Upper lobe of left lung (tissue), 6 donors: ENCODE measurements around the gene MOSPD2. TPM values are rescaled to one million over a fixed set of nuclear protein-coding genes. Genes with fewer than 3 reads are reported as not detected.

Source experiments
- ATAC-seq, 2 donors: fragments of 200-7000 bp; cut with Tn5 transposase; one replicate each; pipeline ENCODE4 v1.9.1; 2022; ENCODE audit warnings: mild to moderate bottlenecking in 2 of 2, moderate library complexity in 2 of 2; ENCODE audit not compliant: low FRiP score in 2 of 2
- DNase-seq, 2 donors: peaks; one replicate each; pipeline ENCODE4 v3.0.0-alpha.2; 2019 to 2020
- H3K27ac ChIP-seq, 4 donors: fragments of 200-600 bp; sonication (generic); one replicate each; pipeline ENCODE4 v1.5.1; 2016 to 2019
- H3K27me3 ChIP-seq, 4 donors: fragments of 200-600 bp; sonication (generic); one replicate each; pipeline ENCODE4 v1.5.1; 2017 to 2019
- H3K36me3 ChIP-seq, 4 donors: fragments of 200-600 bp; sonication (generic); one replicate each; pipeline ENCODE4 v1.5.1; 2016 to 2019
- H3K4me1 ChIP-seq, 4 donors: fragments of 200-600 bp; sonication (generic); one replicate each; pipeline ENCODE4 v1.5.1; 2018 to 2019
- H3K4me3 ChIP-seq, 4 donors: fragments of 200-600 bp; sonication (generic); one replicate each; pipeline ENCODE4 v1.5.1; 2017 to 2019; ENCODE audit warnings: mild to moderate bottlenecking in 2 of 4, moderate library complexity in 1 of 4
- H3K9me3 ChIP-seq, 4 donors: fragments of 200-600 bp; sonication (generic); one replicate each; pipeline ENCODE4 v1.5.1; 2018 to 2019
- EP300 ChIP-seq, 4 donors: sonication (generic); formaldehyde crosslinking; IDR thresholded peaks; one replicate each; pipeline ENCODE4 v1.5.1; 2017; ENCODE audit warnings: antibody characterized with exemption in 4 of 4, control low read depth in 2 of 4
- POLR2A ChIP-seq, 4 donors: fragments of 450-650 bp; IDR thresholded peaks; one replicate each; pipeline ENCODE4 v1.5.1; 2016 to 2017; ENCODE audit warnings: antibody characterized with exemption in 4 of 4, mild to moderate bottlenecking in 2 of 4
- POLR2AphosphoS5 ChIP-seq, 2 donors: sonication (generic); formaldehyde crosslinking; IDR thresholded peaks; one replicate each; pipeline ENCODE4 v1.5.1; 2017; ENCODE audit warnings: antibody characterized with exemption in 2 of 2
- WGBS, 2 donors: methylation state at CpG; one replicate each; pipeline ENCODE4 v1.1.5; 2017 to 2018; 5-methylcytosine and 5-hydroxymethylcytosine counted together
- total RNA-seq, 6 donors: library from RNA; depleted of rRNA in 4 of 6; stranded (reverse); fragments of >200 nt in 4 of 6; gene quantifications; one replicate each; pipeline versions ENCODE4 v1.1.0 to v1.2.1, GENCODE V29; 2016 to 2021
- TF ChIP-seq, protein P1 (sequence below), 6 experiments: fragments of 450-650 bp in 4 of 6; fragments of 200-600 bp in 2 of 6; sonication (generic) in 2 of 6; IDR thresholded peaks; one replicate each; pipeline ENCODE4 v1.5.1; 2016 to 2019; ENCODE audit warnings: antibody characterized with exemption in 6 of 6
- donor health status: DM: no; HTN: no; CAD: no; lungs with moderate emphysema.
- donor health status: DM: no; HTN: yes; CAD: no; lungs with severe emphysema.

MOSPD2 gene
- total RNA-seq, 6 donors from 2014 or later: 12.5 to 39.6 (median 31.1) TPM

DNA sequence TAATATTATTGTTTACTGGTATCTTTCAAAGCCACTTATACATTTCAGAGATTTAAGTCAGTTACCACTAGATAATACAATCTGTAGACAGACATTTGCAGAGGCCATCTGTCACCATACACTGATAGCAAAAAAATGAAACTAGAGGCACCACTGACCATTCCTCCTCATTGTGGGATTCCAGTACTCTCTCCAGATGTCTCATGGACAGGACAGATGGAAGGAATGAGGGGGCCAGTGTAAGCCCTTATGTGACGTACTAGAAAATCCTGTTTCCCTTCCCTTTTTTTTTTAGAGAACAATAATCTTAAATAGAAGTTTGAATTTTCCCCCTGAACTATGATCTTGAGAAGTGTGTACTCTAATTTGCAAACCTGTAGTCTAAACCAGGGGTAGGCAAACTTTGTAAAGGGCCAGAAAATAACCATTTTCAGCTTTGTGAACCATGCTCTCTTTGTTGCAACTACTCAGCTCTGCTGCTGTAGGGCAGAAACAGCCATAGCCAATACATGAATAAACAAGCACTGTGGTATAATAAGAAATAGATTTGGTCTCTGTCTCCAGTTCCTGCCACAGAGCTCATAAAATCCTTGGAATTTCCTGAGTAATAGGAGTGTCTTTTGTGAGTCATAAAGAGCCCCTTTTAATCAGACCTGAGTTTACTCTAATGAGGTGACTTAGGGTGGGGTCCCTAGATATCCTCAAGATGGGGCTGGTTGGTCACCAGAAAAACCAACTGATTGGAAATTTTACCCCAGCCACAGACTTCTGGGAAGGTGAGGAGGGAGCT lies 90.4 kb downstream of the MOSPD2 start:
- 55 to 76% methylated on average over 1 of the region's 1 CpG for WGBS, 2 donors
- DNase-seq: no peak
- no peaks in the 10 kb centered on the region for H3K4me1 ChIP-seq
- H3K4me3 ChIP-seq: no peak overlapping the region
- no peaks in the 10 kb centered on the region for H3K36me3 ChIP-seq
- no peak overlapping the region for H3K27ac ChIP-seq
- no peaks in the 10 kb centered on the region for H3K27me3 ChIP-seq
- no peaks in the 10 kb centered on the region for H3K9me3 ChIP-seq
- no peak for ATAC-seq
- TF ChIP-seq POLR2A (IDR thresholded peaks at IDR 0.05) (no peak), POLR2AphosphoS5 (IDR thresholded peaks at IDR 0.05) (no peak), EP300 (IDR thresholded peaks at IDR 0.05) (no peak)
- TF ChIP-seq, protein P1, sequence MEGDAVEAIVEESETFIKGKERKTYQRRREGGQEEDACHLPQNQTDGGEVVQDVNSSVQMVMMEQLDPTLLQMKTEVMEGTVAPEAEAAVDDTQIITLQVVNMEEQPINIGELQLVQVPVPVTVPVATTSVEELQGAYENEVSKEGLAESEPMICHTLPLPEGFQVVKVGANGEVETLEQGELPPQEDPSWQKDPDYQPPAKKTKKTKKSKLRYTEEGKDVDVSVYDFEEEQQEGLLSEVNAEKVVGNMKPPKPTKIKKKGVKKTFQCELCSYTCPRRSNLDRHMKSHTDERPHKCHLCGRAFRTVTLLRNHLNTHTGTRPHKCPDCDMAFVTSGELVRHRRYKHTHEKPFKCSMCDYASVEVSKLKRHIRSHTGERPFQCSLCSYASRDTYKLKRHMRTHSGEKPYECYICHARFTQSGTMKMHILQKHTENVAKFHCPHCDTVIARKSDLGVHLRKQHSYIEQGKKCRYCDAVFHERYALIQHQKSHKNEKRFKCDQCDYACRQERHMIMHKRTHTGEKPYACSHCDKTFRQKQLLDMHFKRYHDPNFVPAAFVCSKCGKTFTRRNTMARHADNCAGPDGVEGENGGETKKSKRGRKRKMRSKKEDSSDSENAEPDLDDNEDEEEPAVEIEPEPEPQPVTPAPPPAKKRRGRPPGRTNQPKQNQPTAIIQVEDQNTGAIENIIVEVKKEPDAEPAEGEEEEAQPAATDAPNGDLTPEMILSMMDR (IDR thresholded peaks at IDR 0.05): no peak

DNA sequence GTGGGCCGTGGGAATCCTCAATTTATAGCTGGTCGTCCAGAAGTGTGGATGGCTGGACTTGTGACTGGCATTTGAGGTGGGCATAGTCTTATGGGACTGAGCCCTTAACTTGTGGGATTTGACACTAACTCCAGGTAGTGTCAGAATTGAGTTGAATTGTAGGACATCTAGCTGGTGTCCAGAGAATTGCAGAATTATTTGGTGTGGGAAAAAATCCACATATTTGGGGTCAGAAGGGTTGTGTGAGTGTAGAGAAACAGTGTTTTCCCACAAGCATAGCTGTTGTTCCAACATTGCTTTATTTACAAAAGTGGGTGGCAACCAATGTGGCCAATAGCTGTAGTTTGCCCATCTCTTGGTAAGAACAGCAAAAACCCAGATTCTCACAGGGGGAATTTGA lies 91.3 kb downstream of the MOSPD2 start:
- H3K9me3 ChIP-seq: no peaks in the 10 kb centered on the region
- no peak for DNase-seq
- no peak for ATAC-seq
- no peaks in the 10 kb centered on the region for H3K27me3 ChIP-seq
- WGBS, 2 donors: 59% methylated on average over 2 of the region's 2 CpGs; no CpG with 5 or more reads in 1 of the 2 donors
- no peak overlapping the region for H3K4me3 ChIP-seq
- H3K36me3 ChIP-seq: no peaks in the 10 kb centered on the region
- no peak for TF ChIP-seq EP300 (IDR thresholded peaks at IDR 0.05)
- no peak overlapping the region for H3K27ac ChIP-seq
- no peaks in the 10 kb centered on the region for H3K4me1 ChIP-seq

Other genes starting within 250 kb of the MOSPD2 start
- 1 to 10 TPM in 3 of 6 donors, under 1 TPM in 2, not detected in 1; 0.46 to 1.7 (median 1.0) TPM for gene FANCB, start 352 bp upstream of the MOSPD2 start, total RNA-seq